Endometrial microvascular endothelial cells (primary cell): ENCODE data around the gene CLASP1. TPM values are rescaled to one million over a fixed set of nuclear protein-coding genes. Genes with fewer than 3 reads are reported as not detected.
"Not testable (repeated sequence)": the region's sequence is repeated elsewhere in the genome, so short reads cannot be mapped to it uniquely, and the experiment has no call there.

Experiments used
- in situ Hi-C: cut with HindIII; loops from 2 replicates; pipeline ENCODE4 v1.10.0; 2017; ENCODE audit warnings: low sequenced_read_pairs, low pct_unique_long_range_greater_than_20kb; ENCODE audit errors: inconsistent ontology term
- total RNA-seq: library from RNA; depleted of rRNA; stranded (reverse); fragments of >200 nt; gene quantifications from one replicate; pipeline ENCODE4 v1.2.3, GENCODE V29; 2015; ENCODE audit errors: inconsistent ontology term

The CLASP1 gene
- total RNA-seq, 1 donor from 2014 or later, result 51.7 TPM

DNA sequence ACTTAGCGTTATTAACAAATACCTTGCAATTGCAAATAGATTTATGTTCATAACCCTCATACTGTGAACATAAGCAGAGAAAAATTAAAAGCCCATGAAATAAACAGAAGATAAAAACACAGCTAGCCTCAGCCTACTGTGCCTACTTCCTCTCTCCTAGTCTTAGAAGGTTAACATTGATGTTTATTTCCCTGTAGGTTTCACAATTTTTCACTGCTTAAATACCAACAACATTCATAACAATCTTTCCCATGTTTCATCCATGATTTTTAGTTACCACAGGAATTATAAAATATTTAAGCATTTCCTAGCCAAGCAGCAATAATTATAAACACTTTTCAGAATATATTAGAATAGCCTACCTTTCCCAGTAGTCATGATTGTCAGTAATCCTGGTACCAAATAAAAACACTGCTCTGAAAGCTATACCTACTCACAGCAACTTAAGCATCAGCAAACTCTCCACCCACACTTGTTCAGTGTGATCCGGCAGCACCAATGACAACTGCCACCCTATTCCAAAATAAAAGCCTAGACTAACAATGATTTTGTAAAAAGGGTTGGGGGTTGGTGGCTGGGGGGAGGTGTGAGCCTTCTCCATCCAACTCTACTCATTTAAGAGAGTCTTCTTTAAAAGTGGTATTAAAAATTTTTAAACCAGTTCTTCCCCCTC is 159.2 kb downstream of the CLASP1 start:
- in situ Hi-C loops, result no loop called here

DNA sequence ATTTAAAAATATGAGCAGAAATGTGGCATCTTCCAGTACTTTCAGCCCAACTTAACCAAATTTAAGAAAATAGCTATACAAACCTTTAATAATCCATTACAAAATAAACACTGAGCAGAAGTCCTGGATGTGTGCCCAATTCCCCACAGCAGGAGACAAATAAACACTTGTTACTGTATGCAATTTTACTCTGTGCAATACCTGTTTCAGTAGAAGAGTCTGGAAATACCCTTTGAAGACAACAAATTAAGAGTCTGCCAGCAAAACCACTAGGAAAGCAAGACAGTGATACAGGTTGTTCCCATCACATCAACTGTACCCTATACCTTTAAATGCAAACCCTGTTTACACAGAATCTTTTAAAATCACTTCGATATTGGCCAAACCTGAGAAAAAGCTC is 160.0 kb downstream of the CLASP1 start:
- in situ Hi-C loops, result no loop called here

- in situ Hi-C loops, result no loop called here
Measured at GRCh38 chr2:121486191-121486790, 163.0 kb downstream of the CLASP1 start.

GRCh38 chr2:121485039-121485438 is 164.2 kb downstream of the CLASP1 start:
- in situ Hi-C loops, result no loop called here

GRCh38 chr2:121483846-121484245 is 165.4 kb downstream of the CLASP1 start:
- in situ Hi-C loops, result no loop called here

DNA sequence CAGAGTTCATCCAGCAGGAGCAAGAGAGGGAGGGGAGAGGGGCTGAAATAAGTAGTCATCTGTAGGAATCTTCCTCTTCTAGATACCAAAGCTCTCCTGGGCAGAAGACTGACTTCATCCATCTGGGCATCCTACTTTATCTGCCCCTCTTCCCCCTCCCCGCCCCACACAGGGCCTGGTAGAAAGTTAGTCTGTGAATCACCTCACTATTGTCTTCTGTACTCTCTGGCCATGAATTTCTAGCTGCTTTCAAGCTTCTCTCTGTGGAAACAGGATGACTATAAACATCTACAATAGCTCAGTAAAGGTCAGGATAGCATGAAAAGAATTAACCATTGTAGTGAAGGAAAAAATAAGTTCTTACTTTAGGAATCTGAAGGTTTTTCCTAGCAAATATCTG is 166.2 kb downstream of the CLASP1 start:
- in situ Hi-C loops, result no loop called here

DNA sequence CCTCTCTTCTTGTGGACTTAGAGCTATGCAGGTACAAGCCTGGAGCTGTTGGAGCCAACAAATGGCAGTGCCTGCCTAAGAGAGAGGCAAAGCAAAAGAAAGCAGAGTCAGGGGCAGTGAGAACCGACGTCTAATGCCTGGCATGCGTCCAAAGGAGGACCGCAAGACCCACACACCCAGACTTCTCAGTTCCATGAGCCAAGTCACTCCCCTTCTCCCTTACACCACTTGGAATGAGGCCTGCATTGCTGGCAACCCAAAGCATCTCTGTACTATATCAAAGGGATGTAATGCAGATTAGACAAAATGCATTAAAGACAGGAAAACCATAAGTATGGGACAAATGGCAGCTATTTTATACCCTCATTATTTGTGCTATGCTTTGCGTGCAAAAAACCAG is 168.4 kb downstream of the CLASP1 start:
- in situ Hi-C loops, result no loop called here

DNA sequence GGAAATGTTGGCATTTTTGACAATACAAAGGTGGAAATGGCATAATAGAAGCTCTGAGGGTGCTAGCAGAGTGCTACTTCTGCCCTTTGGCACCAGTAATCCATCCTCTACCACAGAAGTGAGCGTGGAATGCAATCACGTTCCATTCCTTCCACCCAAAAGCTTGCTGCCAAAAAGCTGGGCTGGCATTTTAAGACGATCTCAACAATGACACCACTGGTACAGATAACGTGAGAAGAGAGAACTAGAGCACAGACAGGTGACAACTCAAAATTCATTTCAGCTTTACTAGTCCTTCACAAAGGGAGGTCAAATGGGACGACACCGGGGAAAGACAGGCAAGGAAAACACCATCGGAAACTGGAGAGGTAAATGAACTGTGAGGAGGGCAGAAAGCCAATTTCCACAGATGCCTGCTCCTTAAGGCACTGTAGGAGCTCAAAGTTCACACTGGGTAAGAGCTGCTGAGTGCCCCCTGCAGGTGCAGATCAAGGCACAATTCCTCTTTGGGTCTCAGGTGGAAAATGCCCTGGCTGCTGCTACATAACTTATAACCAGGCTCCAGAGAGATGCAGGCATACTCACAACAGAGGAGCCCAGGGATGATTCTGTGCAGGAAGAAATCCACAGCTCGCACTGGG is 169.3 kb downstream of the CLASP1 start:
- in situ Hi-C loops, result no loop called here

DNA sequence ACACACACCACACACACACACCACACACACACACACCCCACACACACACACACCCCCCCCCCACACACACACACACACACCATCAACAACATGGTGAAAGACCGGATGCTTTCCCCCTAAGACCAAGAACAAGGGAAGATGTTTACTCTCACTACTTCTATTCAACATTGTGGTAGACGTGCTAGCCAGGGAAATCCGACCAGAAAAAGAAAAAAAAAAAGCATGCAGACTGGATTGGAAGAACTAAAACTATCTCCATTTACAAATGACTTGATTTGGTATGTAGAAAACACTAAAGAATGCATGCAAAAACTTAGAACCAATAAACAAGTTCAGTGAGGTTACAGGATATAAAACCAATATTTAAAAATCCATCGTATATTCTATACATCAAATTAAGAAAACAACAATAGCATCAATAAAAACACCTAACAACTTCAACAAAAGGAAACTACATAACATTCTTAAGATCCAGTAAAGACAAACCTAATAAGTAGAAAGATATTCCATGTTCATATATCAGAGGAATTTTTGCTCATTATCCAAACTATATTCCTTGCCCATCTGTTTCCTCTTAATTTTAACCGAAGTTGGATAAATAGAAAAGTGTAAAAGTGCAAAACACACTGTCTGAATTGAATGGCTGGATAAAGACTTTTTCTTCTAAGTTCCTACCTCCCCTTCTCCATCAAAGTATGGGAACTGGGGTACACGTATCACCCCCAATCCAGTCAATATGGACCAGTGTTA is 170.1 kb downstream of the CLASP1 start:
- in situ Hi-C loops, result no loop called here

DNA sequence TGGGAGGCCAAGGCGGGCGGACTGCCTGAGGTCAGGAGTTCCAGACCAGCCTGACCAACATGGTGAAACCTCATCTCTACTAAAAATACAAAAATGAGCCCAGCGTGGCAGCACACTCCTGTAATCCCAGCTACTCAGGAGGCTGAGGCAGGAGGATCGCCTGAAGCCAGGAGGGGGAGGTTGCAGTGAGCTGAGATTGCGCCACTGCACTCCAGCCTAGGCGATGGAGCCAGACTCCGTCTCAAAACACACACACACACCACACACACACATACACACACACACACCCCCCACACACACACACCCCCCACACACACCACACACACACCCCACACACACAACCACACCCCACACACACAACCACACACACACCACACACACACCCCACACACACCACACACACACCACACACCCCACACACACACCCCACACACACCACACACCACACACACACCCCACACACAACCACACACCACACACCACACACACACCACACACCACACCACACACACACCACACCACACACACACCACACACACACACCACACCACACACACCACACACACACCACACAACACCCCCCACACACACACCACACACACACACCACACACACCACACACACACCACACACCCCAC is 170.8 kb downstream of the CLASP1 start:
- in situ Hi-C loops, result not testable (repeated sequence)

- in situ Hi-C loops, result no loop called here
Measured at GRCh38 chr2:121476684-121477083, 172.6 kb downstream of the CLASP1 start.

DNA sequence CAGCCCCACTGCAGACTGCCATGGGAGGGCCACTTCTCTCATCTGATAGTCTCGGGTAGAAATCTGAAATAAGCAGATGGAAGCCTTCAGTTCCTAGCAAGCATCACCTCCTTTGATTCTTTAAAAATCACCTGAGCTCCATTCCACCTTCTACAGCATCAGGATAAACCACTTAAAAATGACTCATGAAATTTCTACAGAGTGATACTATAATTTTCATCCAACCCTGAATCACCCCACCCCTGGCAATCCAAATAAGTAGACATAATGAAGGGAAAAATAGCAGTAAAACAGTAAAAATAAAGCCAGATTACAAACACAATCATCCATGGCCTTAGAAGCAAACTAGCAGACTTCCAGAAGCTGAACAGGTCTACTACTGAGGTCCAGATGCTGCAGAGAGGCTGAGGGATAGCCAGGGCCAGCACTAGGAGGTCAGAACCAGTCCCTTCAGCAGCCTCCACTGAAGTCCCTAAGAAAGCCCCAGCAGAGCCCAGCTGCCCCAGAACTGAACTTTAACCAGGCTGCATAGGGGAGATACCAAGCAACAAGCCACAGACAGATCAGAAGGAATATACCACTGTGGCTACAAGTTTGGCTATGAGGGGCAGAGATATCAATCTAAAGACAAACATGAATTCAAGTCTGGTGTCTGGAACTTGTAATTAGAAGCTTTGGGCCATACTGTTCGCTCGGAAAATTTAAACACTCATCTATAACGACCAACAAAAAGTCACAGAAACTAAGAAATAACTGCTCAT is 173.3 kb downstream of the CLASP1 start:
- in situ Hi-C loops, result no loop called here

GRCh38 chr2:121473512-121473911 is 175.8 kb downstream of the CLASP1 start:
- in situ Hi-C loops, result no loop called here

DNA sequence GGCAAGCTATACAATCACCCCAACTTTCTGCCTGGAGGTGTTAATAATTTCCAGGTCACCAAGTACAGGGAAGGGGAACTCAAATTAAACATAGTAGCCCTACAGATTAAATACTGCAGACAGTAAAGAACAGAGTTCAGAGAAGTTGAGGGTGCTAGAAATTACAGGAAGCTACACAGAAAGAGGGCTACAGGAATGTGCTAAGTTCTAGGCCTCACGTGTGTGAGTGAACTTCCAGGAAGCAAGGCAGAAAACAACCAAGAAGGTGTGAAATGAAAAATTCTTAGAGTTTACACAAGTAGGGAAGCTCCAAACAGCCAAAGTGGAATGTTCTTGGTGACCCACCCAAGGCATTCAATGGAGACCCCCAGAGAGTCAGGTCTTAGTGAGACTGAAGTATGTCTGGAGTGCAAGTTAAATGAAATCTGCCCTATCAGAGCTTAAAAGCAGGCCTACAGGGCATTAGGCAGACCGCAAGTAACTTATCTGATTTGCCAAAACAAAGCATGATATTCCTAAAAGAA is 176.7 kb downstream of the CLASP1 start:
- in situ Hi-C loops, result no loop called here

- in situ Hi-C loops, result no loop called here
Measured at GRCh38 chr2:121471532-121472469, 177.5 kb downstream of the CLASP1 start.

DNA sequence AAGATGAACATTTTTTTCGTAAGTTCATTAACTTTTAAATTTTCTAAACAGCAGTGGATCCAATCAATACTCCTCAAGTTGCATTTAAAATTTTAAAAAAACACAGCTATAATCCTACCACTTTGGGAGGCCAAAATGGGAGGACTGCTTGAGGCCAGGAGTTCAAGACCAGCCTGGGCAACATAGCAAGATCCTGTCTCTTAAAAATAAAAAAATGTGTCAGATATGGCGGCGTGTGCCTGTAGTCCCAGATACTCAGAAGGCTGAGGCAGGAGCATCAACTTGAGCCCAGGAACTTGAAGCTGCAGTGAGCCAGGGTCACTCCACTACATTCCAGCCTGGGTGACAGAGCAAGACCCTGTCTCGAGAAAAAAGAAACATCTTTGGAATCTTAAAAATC is 178.3 kb downstream of the CLASP1 start:
- in situ Hi-C loops, result no loop called here

- in situ Hi-C loops, result no loop called here
Measured at GRCh38 chr2:121469356-121469755, 179.9 kb downstream of the CLASP1 start.
